Right lobe of liver (tissue), 4 donors: ENCODE results near the gene ACSF3.

ENCODE experiments used
- POLR2A ChIP-seq: fragments of 450-650 bp; IDR thresholded peaks from one replicate; pipeline ENCODE4 v1.6.1; 2017; ENCODE audit warnings: antibody characterized with exemption, mild to moderate bottlenecking
- TF ChIP-seq, protein P1 (sequence below), 4 donors: fragments of 200-600 bp in 3 of 4; fragments of 450-650 bp in 1 of 4; IDR thresholded peaks; one replicate each; pipeline versions ENCODE4 v1.5.1 to v1.8.0; 2016 to 2022; ENCODE audit warnings: antibody characterized with exemption in 4 of 4, mild to moderate bottlenecking in 2 of 4
- donor health status: DM: no; HTN: no; CAD: no.
- donor health status: DM: no; HTN: no; CAD: no.
- donor health status: DM: no; HTN: yes; CAD: no.

DNA sequence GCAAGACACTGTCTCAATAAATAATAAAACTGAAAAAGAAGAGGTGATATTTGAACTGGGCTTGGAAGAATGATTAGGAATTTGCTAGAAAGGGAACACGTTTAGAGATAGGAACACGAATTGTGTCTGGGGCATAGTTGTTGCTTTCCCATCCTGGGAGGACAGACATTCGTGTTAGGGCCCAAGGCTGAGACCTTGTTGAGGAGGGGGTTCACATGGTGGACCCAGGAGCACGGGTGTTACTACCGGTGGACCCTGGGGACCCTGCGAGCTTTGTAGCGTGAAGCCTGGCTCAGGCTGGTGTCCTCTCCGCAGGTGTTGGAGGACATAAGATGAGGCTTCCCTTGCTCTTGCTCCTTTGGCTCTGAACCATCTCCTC, 1.2 kb downstream of the ACSF3 start:
- TF ChIP-seq, protein P1, sequence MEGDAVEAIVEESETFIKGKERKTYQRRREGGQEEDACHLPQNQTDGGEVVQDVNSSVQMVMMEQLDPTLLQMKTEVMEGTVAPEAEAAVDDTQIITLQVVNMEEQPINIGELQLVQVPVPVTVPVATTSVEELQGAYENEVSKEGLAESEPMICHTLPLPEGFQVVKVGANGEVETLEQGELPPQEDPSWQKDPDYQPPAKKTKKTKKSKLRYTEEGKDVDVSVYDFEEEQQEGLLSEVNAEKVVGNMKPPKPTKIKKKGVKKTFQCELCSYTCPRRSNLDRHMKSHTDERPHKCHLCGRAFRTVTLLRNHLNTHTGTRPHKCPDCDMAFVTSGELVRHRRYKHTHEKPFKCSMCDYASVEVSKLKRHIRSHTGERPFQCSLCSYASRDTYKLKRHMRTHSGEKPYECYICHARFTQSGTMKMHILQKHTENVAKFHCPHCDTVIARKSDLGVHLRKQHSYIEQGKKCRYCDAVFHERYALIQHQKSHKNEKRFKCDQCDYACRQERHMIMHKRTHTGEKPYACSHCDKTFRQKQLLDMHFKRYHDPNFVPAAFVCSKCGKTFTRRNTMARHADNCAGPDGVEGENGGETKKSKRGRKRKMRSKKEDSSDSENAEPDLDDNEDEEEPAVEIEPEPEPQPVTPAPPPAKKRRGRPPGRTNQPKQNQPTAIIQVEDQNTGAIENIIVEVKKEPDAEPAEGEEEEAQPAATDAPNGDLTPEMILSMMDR (IDR thresholded peaks at IDR 0.05) = no peak
- TF ChIP-seq POLR2A = no peak
